Activated CD8-positive, alpha-beta memory T cell treated with anti-CD3 and anti-CD28 coated beads, Interleukin-2, amount 50 U/mL, for 24 hours (primary cell): ENCODE results near the gene RNU6-1.

Experiments used
- DNase-seq: peaks from one replicate; pipeline ENCODE4 v3.0.0-alpha.2; 2020; ENCODE audit errors: extremely low read depth

The RNU6-1 gene

DNA sequence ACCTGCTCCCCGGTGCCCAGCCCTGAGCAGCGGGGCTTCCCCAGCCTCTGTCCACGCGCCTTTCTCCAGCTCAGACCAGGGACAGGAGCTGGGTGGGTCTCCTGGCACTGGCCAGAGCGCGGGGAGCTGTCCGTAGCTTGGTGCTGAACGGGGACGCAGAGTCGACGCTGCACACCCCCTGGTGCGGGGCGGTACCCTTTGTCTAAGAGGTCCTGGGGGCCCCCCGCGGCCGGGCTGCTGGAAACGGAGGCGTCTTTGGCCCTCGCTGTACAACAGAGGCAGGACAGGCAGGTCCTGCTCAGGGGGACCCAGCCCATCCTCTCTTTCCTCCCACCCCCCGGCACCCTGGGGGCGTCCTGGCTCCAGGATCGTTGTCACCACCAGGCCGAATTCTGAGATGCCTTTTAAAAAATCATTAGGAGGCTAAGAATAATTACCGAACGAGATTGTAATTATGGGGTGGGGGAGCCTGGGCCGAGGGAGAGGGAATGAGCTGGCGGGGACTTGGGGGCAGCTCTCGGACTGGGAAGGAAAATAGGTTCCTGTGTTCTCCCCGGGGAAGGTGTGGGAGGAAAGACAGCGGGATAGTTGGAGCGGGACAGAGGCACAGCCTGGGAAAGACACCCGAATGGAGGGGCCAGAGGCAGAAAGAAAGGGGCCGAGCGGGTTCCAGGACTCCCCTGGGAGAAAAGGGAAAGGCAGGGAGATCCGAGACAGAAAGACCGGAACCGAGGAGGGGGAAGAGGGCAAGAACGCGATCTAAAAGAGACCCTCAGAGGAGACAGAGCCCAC is 18.7 kb downstream of the RNU6-1 start:
- no peak for DNase-seq

DNA sequence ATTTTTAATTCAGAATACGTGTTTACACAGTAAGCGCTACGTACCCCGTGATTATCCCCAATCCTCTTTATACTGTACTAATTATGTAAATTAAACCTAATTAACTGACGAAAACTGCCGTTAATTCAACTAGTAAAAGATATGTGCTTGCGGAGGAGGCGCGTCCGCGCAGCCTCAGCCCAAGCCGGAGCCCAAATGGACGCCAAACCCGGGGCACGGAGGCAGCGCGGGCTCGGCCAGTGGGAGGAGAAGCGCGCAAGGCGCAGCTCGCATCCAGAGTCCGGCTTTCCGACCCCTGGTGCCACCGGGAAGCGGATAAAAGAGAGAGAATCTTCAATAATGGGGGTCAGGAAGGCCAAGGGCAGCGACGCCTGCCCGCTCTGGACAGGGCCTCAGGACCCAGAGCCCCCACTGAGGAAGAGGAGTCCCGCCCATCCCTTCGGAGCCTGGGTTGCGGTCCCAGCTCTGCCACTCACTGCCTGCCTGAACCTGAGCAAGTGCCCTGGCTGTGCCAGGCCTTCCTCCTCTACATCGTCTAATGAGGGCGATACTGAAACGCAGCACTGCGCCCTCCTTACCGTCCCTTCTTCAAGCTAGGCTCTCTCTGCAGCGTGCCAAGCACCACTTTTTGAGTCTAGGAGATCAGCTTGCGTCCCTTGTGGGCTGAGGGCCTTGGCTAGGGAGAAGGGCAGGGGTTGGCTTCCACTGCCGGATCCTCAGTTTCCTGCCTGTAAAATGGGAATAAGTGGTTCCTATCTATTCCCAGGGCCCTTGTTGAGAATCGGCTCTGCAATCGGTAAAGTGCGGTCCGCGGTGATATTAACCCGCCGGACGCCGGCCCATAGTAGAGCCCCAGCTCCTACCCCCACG is 19.5 kb downstream of the RNU6-1 start:
- DNase-seq: no peak

GRCh38 chr15:67819636-67820035 is 20.2 kb downstream of the RNU6-1 start:
- DNase-seq: no peak

DNA sequence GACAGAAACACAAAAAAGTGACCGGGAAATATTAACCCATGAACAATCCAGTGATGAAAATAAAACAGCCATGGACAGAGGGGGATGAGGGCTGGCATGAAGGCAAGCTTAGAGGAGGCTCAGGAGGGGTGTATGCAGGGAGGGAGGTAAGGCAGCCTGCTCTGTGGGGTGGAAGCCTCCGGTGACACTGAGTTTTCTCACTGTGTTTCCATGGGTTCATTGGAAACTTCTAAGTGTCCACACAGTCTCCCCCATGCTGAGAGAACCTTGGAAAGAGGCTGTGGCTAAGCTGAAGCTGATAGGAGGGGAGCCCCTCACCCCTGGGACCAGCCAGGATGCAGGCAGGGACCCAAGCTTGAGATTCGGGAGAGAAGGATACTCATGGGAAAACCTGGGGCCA is 21.4 kb downstream of the RNU6-1 start:
- DNase-seq: no peak

DNA sequence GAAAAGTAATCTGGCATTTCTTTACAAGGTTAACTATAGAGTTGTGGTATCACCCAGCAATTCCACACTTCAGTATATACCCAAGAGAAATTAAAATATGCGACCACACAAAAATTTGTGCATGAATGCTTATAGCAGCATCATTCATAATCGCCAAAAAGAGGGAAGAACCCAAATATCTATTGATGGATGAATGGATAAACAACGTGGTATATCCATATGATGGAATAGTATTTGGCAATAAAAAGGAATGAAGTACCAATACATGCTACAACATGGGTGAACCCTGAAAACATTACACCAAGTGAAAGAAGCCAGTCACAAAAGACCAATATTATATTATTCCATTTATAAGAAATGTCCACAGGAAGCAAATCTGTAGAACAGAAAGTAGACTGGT is 23.2 kb downstream of the RNU6-1 start:
- DNase-seq: no peak

GRCh38 chr15:67815036-67815592 is 24.7 kb downstream of the RNU6-1 start:
- no peak for DNase-seq

DNA sequence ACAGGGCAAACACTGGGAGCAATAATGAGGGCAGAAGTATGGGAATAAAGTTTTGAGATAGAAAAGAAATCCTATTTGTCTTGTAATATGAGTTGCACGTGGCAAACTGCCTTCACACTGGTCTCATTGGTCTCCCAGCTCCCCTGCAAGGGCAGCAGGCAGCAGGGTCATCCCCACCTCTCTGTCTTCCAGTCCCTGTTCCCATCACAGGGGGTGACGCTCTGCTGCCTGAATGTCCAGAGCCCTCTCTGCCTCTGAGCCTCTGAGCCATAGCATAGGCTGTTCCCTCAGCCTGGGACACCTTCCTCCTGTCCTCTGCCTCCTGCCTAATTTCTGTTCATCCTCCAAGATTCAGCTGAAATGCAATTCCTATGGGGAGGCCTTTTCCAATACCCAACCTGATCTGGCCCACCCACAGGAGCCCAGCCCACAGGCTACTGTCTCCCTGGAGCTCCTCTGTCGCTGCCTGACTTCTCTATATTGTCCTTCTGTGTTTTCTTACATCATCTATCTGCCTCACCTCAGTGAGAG is 26.7 kb downstream of the RNU6-1 start:
- DNase-seq: no peak

GRCh38 chr15:67812241-67812644 is 27.6 kb downstream of the RNU6-1 start:
- no peak for DNase-seq

DNA sequence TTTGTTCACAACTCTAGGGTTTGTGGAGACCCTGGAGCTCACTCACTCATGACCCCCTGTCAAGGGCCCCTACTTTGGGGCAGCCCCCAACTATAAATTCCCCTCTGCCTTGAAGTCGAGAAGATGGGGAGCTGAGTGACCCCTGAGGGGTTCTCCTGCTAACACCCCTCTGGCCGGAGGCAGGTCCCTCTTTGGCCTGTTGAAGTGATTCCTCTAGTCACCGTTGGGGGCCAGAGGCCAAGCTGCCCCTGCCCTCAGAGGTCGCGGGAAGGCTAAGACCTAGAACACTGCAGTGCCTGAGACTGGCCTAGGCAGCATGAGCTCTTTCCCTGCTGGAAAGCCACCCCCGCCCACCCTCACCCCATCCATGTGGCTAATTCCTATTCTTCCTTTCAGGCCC is 30.0 kb downstream of the RNU6-1 start:
- DNase-seq: no peak

DNA sequence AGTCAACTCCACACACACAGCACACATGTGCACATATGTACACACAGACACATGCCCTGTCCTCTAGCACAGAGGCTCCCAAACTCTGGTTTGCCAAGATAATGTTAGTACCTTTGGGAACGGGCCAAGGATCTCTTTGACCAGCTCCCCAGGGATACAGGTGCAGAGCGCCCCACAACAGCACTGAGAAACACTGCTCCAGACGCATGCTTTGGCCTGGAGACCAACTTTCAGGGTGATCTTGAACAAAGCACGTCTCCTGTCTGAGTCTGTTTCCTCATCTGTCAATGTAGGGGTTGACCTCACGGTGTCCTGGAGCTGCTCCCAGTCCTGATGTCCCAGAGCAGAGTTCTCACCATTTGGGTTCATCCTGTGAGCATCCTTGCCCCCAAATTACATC is 30.4 kb downstream of the RNU6-1 start:
- no peak for DNase-seq

DNA sequence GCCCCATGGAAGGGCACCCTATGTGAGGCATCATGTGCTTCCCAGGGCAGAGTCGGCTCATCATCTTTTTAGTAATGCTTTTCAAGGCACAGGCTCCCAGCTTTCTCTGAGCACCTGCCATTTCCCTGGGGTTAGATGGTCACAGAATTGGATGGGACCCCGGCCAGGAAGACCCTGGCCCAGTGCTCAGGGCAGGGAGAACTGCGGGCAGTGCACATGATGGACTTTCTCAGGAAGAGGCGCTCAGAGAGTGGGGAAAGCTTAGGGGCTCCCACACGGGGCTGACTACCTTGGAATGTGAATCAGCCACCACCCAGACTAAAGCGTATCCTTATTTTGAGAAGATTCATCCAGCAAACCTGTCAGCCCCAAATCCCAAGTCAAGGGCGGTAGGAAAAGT is 31.0 kb downstream of the RNU6-1 start:
- DNase-seq: no peak

- DNase-seq: no peak
Observed at GRCh38 chr15:67807836-67808235, 32.0 kb downstream of the RNU6-1 start.

GRCh38 chr15:67807141-67807540 is 32.7 kb downstream of the RNU6-1 start:
- DNase-seq: no peak

DNA sequence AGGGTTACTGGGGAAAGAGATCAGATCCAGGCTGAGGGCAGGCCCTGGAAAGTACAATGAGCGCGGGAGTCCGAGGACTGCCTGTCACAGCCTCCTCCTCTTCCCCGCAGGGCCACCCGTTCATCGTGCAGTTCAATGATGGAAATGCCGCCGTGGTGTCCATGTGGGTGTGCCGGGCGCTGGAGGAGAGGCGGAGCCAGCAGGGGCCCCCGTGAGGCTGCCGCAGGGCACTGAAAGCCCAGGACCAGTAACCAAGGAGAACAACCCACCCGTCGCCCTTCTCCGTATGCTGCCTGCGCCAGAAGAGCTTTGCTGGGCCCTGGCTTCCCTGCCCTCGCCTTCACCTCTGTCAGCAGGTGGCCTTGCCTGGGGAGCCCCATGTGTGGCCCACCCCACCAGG is 33.3 kb downstream of the RNU6-1 start:
- DNase-seq: no peak

DNA sequence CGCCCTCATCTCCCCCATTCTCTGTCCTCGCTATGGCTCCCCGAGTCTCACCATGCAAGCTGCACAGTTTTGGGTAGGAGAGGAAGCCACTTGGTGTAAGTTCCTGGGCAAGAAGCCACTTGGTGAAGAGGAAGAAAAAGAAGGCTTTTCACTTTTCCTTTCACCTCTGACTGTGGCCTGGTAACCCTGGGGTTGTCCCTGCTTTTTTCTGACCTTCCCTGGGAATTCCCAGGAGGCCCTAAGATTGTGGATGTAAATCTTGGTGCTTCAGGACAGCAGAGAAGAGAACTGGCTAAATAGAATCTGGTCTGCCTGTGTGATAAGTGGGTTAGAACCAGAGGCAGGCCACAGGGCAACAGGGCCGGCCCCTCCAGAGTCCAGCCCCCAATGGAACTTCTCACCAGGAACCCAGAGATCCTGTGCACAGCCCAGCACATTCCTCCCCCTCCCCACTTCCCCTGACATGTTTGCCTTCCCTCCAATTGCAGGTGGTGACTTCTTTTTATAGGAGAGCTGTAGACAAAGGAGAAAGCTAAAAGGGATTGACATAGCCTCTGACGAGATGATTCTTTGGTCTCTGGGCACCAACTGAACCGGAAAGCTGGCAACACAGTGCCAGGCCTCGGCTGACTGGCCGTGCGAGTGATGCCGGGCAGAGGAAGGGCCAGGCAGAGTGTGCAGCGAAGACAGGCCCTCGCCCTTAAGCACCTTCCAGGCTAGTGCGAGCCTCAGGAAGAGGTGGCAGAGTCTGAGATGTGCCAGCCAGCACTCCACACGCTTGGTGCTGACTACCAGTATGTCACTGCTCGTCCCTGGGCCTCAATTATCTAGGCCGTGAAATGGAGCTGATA is 34.0 kb downstream of the RNU6-1 start:
- no peak for DNase-seq

GRCh38 chr15:67805008-67805665 is 34.7 kb downstream of the RNU6-1 start:
- no peak for DNase-seq

GRCh38 chr15:67803996-67804843 is 35.6 kb downstream of the RNU6-1 start:
- no peak for DNase-seq

DNA sequence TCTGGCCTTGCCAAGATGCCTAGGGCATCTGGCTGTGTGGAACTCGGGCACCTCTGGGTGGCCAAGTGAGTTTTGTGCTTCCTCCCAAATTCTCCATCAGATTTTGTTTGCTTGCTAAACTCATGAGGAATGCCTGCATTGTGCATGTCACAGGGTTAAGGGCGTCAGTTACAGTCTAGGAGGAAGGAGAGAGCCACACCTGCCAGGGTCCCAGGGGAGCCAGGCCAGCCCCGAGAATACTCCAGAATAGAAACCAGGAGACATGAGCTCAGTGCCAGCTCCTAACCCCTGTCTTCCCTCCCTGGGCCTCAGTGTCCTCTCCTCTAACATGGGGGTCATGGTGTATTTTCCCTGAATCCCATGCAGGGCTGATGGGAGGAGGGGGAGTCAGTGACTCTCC is 36.5 kb downstream of the RNU6-1 start:
- no peak for DNase-seq

DNA sequence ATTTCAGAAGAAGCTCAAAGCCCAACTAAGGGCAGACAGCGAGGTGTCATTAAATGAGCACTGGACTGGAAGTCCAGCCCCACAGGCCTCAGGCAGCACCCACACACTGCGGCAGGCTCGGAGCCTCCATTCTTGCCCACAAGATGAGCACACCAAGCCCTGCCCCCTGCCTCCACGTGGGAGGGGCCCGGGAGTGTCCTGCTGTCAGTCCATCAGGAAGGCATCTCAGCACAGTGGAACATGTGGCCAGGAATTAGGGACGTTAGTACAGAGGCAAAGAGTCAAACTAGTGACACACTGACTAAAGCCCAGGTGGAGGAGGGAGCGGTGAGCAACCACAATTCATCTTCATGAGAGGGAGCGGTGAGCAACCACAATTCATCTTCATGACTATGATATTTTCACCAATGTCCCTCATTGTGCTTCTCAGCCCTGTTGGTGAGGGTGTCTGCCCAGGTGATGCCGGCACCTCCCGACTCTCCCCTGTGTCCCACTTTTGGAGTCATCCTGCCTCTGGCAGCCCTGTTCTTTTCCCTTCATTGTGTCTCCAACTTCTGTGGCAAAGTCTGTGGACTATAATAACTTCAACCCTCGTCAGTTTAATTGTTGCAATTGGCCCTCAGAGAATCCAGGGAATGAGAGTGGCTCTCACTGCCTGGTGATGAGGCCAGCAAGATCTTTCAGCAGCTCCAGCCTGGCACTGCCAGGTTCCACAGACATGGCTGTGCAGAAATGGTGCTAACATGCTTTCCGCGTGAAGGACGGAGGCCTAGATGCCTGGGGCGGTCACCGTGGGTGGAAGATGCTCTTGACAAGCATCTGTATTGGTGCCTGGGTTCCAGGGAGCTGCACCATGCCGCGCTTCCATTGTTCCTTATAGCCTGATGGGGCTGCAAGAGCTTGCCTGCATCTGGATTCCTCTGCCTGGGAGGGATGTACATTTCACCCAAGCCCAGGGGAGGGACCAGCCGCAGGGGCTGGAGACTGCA is 37.6 kb downstream of the RNU6-1 start:
- no peak for DNase-seq
